Lower leg skin (tissue), 3 donors: ENCODE measurements around the gene ALG12.

Source experiments
- CTCF ChIP-seq, 3 donors: fragments of 450-650 bp; IDR thresholded peaks; one replicate each; pipeline ENCODE4 v1.5.1; 2016; ENCODE audit warnings: antibody characterized with exemption in 3 of 3, mild to moderate bottlenecking in 3 of 3, moderate library complexity in 2 of 3
- POLR2A ChIP-seq, 2 donors: fragments of 450-650 bp; IDR thresholded peaks; one replicate each; pipeline ENCODE4 v1.6.1; 2016 to 2017; ENCODE audit warnings: antibody characterized with exemption in 2 of 2, mild to moderate bottlenecking in 1 of 2, moderate library complexity in 1 of 2

GRCh38 chr22:49929994-49930575 lies 11.8 kb upstream of the ALG12 start:
- TF ChIP-seq POLR2A (IDR thresholded peaks at IDR 0.05): no peak
- no peak for TF ChIP-seq CTCF (IDR thresholded peaks at IDR 0.05)
